ENCODE measurements around the gene CYB561D1.

DNA sequence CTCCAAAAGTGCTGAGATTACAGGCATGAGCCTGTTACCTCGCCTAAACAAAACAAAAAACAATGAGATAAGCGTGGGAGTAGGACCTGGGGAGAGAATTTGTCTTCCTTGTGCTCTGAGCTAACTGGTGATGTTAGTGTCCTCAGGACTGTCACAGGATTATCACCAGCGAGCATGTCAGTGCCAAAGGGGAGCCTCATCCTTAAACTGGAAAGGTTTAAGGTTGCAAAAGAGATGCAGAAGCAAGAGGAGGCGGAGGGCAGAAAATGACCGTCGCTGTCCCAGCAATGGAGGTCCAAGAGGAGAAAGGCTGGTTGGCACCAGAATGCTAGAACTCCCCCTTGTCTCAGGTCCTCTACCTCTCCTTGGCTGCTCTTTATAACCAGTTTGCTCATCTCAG lies 23.6 kb upstream of the CYB561D1 start:
- TF ChIP-seq EZH2 (IDR thresholded peaks at IDR 0.05; ENCODE audit: borderline replicate concordance, control insufficient read depth, low read depth, low read length) (no peak), CTCF (IDR thresholded peaks at IDR 0.05 in 2 of 3, conservative IDR thresholded peaks at IDR 0.05 in 1 of 3; ENCODE audit: control insufficient read depth in 2 of 3, extremely low read depth in 1 of 3, insufficient read depth in 1 of 3, low read depth in 3 of 3, low read length in 3 of 3) (no peak), BACH1 (IDR thresholded peaks at IDR 0.05; ENCODE audit: borderline replicate concordance) (no peak), YBX1 (IDR thresholded peaks at IDR 0.05) (no peak), CHD4 (IDR thresholded peaks at IDR 0.05) (no peak), WRNIP1 (IDR thresholded peaks at IDR 0.05; ENCODE audit: borderline replicate concordance, low read depth, low read length) (no peak), NBN (IDR thresholded peaks at IDR 0.05) (no peak), CHD2 (IDR thresholded peaks at IDR 0.05; ENCODE audit: borderline replicate concordance, low read depth, low read length) (no peak), SUZ12 (IDR thresholded peaks at IDR 0.05; ENCODE audit: unreplicated experiment) (no peak)
- TF ChIP-seq, protein P1, sequence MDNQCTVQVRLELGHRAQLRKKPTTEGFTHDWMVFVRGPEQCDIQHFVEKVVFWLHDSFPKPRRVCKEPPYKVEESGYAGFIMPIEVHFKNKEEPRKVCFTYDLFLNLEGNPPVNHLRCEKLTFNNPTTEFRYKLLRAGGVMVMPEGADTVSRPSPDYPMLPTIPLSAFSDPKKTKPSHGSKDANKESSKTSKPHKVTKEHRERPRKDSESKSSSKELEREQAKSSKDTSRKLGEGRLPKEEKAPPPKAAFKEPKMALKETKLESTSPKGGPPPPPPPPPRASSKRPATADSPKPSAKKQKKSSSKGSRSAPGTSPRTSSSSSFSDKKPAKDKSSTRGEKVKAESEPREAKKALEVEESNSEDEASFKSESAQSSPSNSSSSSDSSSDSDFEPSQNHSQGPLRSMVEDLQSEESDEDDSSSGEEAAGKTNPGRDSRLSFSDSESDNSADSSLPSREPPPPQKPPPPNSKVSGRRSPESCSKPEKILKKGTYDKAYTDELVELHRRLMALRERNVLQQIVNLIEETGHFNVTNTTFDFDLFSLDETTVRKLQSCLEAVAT (IDR thresholded peaks at IDR 0.05), result no peak
- TF ChIP-seq, protein P2, sequence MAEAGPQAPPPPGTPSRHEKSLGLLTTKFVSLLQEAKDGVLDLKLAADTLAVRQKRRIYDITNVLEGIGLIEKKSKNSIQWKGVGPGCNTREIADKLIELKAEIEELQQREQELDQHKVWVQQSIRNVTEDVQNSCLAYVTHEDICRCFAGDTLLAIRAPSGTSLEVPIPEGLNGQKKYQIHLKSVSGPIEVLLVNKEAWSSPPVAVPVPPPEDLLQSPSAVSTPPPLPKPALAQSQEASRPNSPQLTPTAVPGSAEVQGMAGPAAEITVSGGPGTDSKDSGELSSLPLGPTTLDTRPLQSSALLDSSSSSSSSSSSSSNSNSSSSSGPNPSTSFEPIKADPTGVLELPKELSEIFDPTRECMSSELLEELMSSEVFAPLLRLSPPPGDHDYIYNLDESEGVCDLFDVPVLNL (IDR thresholded peaks at IDR 0.05; ENCODE audit: low read depth, low read length), result no peak
